Brain pericyte (primary cell): ENCODE data around the gene SDHAF4.
"Not testable (repeated sequence)": the region's sequence is repeated elsewhere in the genome, so short reads cannot be mapped to it uniquely, and the experiment has no call there.

Experiments
- DNase-seq: peaks from one replicate; pipeline ENCODE4 v3.0.0-alpha.2; 2012; ENCODE audit warnings: low read depth, low spot score

Gene SDHAF4

GRCh38 chr6:70566751-70567382 lies at the start of gene SDHAF4:
TSS of gene SDHAF4 (plus strand) at chr6:70566930. CDS start at chr6:70566941, 11 bp downstream.
- DNase-seq, result peak; percentile 55

DNA sequence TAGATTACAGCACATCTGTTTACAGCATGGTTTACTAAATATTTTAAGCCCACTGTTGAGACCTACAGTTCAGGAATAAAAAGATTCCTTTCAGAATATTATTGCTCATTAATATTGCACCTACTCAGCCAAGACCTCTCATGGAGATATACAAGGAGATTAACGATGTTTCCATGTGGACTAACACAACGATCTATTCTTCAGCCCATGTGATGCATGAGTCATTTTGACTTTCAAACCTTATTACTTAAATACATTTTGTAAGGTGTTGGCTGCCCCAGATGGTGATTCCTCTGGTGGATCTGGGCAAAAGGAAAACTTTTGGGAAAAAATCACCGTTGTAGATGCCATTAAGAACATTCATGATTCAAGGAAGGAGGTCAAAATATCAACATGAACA lies 48.0 kb upstream of the SDHAF4 start:
- DNase-seq, result no peak

- no peak for DNase-seq
Measured at GRCh38 chr6:70520575-70520974, 46.2 kb upstream of the SDHAF4 start.

DNA sequence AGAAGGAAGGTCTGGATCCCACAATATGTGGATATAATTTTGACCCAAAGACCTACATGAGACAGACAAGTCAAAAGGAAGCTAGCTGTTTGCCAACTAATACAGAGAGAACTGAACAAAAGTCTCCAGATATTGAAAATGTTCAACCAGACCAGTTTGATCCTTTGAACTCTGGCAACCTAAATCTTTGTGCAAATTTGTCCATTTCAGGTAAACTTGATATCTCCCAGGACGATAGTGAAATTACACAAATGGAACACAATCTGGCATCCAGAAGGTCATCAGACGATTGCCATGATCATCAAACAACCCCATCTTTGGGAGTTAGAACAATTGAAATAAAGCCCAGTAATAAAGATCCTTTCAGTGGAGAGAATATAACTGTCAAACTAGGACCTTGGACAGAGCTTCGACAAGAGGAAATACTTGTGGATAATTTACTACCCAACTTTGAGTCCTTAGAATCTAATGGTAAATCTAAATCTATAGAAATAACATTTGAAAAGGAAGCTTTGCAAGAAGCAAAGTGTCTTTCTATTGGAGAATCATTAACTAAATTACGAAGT lies 41.9 kb upstream of the SDHAF4 start:
- no peak for DNase-seq

DNA sequence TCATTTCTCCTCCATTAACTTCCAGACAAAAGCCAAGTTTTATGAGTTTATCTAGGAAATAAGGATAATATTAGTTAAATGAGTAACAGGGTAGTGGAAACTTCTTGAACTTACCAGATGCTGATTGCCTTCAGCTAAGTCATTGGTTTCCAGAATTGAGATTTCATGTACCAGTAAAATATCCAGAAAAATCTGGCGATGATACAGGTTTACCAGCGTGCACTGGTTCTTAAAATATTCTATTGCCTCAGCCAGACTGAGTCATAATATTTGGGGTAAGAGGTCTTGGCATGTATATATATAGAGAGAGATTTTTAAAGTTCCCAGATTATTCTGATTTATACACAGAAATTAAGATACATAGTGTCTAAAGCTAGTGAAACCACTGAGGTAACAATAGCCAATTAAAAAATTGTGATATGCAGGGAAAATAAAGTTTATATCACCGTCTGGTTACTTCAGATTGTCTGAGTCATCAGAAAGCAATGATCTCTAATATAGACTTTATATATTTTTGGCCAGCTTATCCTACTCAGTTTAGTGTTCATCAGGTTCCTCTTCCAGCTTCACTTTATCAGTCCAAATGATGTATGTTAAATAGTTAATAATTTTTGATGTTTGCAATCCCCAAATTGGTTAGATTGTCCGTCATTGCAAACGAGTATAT lies 39.5 kb upstream of the SDHAF4 start:
- DNase-seq, result no peak

GRCh38 chr6:70530023-70530422 lies 36.7 kb upstream of the SDHAF4 start:
- no peak for DNase-seq

DNA sequence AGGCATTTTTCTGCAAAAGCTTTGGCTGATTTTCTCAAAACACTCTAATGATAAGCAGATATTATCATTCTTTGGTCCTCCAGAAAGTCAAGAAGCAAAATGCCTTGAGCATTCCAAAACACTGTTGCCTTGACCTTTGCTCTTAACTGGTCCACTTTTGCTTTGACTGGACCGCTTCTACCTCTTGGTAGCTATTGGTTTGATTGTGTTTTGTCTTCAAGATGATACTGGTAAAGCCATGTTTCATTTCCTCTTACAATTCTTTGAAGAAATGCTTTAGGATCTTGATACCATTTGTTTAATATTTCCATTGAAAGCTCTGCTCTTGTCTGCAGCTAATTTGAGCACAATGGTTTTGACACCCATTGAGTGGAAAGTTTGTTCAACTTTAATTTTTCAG lies 35.6 kb upstream of the SDHAF4 start:
- no peak for DNase-seq

DNA sequence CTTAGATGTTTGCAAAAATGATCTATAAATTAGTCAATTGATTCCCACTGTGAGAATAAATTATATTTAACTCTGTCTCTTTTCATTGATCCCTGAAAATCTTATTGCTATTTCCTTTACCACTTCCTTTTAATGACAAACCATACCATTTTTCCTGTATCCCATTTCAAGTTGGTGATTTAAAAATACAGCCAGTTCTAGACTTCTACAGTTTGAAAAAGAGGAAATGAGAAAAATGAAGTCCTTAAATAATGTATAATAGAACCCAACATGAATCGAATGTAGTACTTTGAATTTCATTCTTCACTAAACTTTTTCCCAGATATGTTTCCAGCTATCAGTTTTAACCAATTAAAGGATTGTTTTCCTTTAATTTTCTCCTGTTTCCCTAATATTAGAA lies 29.5 kb upstream of the SDHAF4 start:
- no peak for DNase-seq

DNA sequence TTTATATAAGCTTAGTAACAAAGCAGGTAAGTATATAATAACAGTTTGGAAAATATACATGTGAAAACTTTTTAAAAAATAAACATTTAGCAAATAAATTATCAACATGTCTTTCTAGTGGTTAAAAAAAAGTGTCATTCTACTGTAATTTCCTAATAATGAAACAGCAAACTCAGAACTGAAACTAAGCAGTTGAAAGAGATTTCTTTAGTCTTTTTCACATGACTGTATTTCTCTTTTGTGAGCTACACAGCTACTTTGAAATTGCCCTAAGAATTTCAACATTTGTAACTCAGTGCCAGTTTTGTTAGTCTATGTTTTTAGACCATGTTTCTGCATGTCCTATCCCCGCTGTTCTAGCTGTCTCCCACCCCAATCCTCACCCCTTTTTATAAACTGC lies 28.4 kb upstream of the SDHAF4 start:
- DNase-seq, result no peak

DNA sequence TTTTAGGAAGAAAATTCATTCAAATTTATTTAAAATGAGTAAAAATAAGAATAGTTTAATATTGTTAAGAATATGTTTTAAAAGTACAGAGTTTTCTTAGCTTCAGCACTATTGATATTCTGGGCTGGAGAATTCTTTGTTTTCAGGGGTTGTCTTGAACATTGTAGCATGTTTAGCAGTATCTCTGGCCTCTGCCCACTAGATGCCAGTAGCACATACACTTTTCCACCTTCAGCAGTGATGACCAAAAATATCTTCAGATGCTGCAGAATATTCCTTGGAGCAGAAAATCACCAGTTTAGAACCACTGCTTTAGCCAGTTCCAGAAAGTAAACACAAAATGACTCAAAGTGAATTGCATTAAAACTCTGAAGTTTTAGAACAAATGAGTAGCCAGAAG lies 19.4 kb upstream of the SDHAF4 start:
- no peak for DNase-seq

GRCh38 chr6:70547905-70548304 lies 18.8 kb upstream of the SDHAF4 start:
- DNase-seq, result no peak

DNA sequence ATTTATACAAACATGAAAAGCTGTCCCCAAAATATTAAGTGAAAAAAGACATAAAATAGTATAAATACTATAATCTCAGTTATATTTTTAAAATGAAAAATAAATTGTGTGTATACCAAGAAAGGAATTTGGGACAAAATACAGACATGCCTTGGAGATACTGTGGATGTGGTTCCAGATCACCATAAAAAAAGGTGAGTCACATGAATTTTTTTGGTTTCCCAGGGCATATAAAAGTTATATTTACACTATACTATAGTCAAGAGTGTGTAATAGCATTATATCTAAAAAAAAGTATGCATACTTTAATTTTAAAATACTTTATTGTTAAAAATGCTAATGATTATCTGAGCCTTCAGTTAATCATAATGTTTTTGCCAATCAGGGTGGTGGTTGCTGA lies 17.4 kb upstream of the SDHAF4 start:
- no peak for DNase-seq

DNA sequence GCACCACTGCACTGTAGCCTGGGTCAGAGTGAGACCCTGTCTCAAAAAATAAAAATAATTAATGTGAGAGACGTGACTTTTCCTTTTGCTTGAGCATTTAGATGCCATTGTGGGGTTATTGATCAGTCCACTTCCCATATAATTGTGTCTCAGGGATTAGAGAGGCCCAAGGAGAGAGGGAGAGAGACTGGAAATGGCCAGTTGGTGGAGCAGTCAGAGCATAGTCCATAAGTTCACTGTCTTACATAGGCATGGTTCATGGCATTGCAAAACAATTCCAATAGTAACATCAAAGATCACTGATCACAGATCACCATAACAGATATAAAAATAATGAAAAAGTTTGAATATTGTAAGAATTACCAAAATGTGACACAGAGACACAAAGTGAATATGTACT lies 15.2 kb upstream of the SDHAF4 start:
- no peak for DNase-seq

GRCh38 chr6:70552286-70552940 lies 14.3 kb upstream of the SDHAF4 start:
- DNase-seq, result not testable (repeated sequence)

DNA sequence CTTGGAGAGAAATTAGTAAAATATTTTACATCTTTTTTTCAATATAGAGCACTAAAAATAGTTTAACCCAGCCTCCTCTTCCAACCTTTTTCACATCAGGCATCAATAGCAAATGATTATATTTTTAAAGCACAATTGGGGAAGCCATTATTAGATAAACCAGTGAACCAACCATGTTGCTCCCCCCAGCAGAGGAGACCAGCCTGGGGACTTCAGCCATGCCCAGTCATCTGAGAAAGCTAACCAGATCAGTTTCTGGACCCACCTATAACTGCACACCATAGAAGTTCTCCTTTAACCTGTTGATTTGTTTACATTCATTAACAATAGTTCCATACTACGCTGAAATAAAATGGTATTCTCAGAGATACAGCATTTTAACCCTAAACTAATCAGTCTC lies 13.8 kb upstream of the SDHAF4 start:
- no peak for DNase-seq

GRCh38 chr6:70557998-70558397 lies 8.7 kb upstream of the SDHAF4 start:
- no peak for DNase-seq

DNA sequence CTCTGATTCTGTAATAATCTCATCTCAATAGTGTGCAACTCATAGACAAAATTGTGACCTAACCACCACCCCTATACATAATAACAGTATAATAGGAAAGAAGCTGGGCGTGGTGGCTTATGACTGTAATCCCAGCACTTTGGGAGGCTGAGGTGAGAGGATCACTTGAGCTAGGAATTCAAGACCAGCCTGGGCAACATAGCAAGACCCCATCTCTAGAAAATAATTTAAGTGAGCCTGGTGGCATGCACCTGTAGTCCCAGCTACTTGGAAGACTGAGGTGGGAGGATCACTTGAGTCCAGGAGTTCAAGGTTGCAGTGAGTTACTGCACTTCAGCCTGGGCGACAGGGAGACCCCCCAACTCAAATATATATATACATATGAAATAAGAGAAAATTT lies 4.3 kb upstream of the SDHAF4 start:
- not testable (repeated sequence) for DNase-seq

DNA sequence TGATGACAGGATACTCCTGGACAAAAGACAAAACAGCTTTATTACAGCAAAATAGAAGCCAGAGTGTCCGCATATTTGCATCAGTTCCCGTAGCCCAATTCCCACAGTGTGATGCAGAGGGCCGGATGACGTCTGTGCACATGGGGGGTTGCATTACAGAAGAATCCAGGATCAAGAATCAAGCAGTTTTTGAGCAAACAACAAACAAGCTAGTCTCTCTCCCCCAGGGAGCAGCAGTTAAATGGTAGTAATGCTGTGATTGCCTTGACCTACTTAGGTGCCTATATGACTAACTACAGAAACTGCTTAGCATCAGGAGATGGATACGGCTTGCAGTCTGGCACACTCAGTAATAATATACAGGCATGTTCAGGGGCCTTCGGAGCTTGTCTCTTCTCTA lies 3.2 kb upstream of the SDHAF4 start:
- peak; percentile 37 for DNase-seq

GRCh38 chr6:70574643-70575042 lies 7.9 kb downstream of the SDHAF4 start:
- no peak for DNase-seq

DNA sequence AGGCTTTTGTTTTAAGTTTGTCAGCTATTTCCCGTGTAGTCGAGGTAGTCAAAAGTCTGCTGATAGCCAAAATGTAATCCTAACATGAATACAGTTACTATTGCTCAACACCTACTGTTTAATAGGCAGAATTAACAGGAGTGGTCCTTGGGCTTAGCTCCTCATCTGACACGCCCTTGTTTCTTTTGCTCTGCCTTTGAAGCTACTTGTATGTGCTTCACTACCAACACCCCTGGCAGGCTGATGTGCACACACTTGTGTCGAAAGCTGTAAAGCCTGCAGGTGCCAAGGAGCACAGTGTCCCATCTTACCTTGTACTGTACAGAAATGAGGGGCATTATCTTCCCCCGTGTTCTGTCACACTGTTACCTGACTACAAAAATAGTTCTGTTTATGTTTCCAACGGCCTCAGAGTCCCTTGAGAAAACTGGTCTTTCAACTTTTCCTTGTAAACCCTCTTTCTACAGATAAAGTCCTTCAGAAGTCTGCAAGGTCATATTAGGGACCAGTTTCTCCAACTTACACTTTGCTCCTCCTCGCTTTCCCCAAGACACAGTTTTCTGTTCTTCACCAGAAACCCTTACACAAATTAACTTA lies 9.3 kb downstream of the SDHAF4 start:
- no peak for DNase-seq

GRCh38 chr6:70586114-70586513 lies 19.4 kb downstream of the SDHAF4 start:
- DNase-seq, result no peak

DNA sequence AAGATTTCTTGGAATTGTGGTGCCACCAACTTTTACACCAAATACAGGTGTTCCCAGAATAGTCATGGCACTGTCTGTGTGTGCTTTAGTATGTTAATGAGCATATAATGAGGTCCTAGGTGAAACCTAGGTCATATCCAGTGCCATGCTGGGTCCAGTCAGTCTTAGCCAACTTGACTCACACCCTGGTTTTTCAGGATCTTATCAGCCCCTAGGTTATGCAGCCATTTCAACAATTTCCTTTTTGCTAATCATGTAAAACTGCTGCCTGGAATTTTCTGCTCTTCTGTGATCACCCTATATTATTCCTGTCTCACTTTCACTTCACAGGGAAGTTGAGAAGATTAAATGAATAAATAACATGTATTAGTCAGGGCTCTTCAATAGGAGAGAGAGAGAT lies 23.7 kb downstream of the SDHAF4 start:
- no peak for DNase-seq
